Activated CD4-positive, alpha-beta T cell treated with anti-CD3 and anti-CD28 coated beads, Interleukin-2, amount 50 U/mL, for 1 hour (primary cell): Measurements from ENCODE around the gene SLC44A3.
"Not testable (repeated sequence)": the region's sequence is repeated elsewhere in the genome, so short reads cannot be mapped to it uniquely, and the experiment has no call there.

Experiments
- DNase-seq: peaks from one replicate; pipeline ENCODE4 v3.0.0-alpha.2; 2020

Gene SLC44A3

DNA sequence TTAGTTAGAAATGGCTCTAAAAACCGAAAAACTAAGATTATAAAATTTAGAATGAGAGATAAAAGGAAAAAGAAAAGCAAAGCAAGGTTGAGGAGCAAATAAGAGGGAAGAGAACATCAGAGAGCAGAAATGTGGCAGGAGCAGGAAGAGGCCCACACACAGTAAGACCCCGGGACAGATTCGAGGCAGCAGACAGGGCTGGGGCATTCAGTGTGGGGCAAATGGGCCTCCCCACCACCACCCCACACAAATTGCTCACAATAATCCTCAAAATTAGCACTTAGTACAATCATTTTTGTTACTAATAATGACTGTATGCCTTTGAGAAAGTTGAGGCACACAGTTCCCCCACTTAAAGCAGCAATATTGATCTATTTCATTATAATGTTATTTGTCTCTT lies 17.1 kb upstream of the SLC44A3 start:
- DNase-seq = no peak

DNA sequence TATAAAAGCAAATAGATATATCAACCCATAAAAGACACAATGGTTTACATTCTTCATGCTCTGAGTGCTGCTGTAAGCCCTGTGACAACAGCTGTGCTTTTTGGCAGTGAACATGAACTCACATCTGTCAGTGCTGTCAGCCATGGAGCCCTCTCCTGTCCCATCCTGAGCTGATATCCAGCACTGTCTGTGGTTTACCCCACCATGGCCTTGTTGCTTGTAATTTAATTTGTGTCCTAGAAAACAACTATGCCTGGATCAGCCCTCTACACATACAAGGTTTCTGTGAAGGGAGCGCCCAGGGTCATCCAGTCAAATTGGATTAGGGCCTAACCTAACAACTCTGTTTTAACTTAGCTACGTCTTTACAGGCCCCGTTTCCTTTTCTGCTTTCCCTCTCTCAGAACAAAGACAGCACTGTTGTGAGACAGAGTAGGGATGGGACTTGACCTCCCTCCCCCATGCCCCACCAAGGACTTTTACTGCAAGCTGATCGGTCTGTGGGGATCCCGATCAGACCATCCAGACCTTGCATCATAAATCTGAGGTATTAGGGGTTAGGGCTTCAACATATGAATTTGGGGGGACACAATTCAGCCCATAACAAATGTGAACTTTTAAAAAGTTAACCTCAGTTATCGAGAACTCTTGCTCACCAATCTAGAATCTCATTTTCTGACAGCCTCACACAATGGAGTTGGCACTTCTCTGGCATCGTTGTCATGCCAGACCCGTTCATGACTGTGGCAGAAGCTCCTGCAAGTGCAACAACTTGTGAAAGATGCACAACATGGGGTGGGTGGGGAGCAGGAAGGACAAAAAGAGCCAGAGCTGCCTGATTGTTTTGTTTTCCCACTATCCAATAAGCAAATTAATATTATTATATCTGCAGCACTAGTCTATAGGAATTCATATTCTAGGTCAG lies 16.4 kb upstream of the SLC44A3 start:
- no peak for DNase-seq

DNA sequence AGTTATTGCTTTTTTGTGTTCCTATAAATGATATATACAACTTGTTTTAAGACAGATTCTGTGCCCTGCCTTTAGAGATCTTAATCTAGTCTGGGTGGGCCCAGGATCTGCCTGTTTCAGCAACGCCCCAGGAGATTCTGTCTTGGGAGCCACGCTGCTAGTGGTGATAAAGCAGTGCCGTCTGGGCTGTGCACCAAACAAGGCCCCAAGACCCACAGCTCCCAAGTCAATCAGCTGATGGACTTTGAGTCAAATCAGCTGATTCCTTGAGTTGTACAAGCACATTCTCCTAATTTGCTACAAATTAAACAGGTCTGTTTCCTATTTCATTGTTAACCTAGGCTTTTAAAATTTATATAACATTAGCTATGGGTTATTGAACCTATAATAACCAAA lies 15.7 kb upstream of the SLC44A3 start:
- DNase-seq = no peak

DNA sequence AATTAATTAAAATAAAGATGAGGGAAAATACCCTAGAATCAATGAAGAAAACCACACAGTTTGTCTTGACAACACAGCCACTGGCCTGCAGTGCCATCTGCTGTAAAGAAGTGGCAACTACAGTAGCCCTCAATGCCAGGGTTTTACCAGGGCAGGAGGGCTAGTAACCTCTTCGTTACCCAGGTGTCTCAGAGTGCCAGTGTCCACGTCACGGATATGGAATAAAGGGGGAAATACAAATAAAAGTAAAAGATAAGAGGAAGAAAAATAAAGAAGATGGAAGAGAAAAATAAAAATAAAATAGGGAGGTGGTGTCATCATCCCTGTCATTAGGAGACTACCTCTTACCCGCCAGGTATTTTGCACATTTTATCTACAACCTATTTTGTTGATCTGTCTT lies 14.2 kb upstream of the SLC44A3 start:
- DNase-seq = peak; percentile 39

DNA sequence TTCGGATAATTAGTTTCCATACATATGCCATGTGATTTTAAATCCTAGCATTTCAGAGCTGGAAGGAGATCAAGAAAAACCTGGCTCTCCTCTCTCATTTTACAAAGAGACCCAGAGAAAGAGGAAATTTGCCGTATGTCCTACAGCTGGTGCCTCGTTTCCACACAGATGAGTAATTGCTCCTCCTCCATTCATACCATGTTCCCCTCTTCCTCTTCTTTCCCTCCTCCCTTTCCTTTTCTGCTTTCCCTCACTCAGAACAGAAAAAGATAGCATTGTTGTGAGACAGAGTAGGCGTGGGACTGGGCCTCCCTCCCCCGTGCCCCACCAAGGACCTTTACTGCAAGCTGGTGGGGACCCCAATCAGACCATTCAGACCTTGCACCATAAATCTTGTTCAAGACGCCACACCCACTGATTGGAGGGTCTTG lies 13.7 kb upstream of the SLC44A3 start:
- no peak for DNase-seq

DNA sequence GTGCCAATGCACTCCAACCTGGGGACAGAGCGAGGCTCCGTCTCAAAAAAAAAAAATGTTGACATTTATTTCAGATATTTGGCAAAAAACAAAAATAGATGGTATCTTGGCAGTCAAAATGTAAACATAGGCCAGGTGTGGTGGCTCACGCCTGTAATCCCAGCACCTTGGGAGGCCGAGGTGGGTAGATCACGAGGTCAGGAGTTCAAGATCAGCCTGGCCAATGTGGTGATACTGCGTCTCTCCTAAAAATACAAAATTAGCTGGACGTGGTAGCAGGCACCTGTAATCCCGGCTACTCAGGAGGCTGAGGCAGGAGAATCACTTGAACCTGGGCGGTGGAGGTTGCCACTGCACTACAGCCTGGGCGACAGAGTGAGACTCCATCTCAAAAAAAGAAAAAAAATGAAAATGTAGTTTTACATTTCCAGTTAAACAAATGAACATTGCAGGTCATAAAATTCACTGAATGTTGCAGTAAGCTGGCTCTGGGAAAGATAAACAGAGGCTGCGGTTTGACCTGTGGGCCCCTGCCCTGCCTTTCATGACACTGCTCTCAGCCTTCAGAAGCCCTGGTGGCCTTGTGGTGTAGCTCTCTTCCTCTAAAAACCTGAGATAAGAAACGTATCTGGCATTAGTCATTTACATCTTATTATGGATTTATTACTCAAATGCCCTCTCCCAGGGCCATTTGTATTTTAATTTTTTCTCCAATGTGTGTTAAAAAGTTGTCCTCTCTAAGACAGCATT lies 12.2 kb upstream of the SLC44A3 start:
- no peak for DNase-seq

DNA sequence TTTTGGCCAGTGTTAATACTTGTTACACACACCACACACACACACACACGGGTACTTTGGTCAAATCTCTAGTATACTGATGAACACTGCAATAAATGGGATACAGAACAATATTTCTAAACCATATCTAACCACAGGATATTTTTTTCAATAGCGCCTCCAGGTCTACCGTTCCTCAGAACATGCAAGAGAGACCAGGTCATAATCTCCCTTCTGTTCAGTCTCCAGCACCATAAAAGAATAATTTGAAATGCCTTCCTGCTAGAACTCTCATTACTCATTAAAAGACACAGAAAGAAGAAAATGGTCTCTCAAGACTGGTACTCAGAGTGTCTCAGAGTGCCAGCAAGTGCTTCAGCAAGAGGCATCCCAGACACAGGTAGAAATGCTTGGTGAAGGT lies 11.5 kb upstream of the SLC44A3 start:
- no peak for DNase-seq

DNA sequence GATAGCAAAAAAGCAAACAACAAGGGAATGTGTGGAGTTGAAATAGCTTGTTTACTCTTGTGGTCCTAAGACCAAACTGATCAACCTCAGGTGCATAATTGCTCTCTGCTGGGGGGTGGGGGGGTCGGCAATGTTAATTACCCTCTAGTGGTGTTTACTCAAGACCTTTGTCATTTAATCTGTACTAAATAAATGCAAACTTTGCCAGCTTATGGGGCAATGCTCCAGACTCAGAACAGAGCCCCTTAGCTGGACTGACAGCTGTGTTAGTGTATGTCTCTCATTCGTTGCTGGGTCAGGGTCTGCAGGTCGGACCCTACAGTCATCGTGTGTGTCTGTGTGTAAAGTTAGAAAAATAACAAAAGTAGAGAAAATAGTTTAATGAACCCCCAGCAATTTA lies 7.2 kb upstream of the SLC44A3 start:
- no peak for DNase-seq

DNA sequence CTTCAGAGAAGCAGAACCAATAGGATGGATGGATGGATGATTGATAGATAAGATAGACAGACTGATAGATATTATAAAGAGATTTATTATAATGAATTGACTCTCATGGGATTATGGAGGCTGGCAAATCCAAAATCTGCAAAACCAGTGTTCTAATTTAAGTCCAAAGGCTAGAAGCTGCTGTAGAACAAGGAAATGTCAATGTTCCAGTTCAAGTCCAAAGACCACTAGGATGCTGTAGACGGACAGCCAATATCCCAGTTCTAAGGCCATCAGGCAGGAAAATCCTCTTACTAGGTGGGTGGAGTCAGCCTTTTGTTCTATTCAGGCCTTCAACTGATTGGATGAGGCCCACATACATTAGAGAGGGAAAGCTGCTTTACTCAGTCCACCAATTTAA lies 4.1 kb upstream of the SLC44A3 start:
- no peak for DNase-seq

DNA sequence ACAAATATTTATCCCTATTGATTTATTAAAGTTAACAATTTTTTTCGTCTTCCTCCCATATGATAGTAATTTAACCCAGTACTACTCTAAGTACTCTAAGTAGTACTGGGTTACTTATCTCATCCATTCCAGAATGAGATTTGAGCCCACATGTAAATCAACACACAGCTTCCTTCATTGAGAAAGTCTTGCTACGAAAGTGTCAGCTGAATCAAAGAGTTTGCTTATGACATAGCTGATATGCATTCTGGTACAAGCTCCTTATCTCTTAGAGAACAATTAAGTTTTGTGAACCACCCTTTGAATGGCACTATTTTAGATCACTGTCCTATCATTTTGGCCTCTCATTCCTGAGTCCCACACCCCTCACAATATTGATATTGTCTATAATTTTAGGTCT lies 2.4 kb upstream of the SLC44A3 start:
- DNase-seq = no peak

DNA sequence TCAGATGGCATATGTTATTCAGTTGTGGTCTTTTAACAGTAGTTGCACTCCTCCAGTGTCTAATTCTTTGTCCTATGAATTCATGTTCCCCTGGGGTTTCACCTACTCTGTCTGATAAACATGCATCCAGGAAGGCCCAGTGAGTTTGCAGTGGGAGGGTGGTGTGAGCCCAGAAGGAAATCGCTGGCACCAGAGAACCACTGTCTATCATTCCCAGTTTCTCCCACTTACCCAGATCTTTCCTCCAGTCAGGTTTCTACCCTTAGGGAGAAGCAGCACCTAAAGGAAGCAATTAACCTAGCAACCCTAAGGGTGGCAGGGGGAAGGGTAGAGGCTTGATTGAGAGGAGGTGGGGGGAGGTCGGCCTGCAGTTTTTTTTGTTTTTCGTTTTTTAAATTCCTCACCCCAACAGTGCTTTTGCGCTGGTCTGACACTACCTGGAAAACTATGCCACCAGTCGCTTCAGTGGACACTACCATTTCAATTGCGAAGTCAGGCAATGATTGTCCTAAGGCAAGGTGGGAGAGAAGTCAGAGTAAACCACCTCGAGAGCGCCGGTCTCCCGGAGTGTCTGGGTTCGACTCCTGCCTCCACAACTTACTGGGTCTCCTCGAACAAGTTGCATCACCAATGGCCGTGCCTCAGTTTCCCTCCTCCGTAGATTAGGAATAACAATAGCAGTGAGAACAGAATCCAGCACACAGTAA lies 766 bp upstream of the SLC44A3 start:
- no peak for DNase-seq

DNA sequence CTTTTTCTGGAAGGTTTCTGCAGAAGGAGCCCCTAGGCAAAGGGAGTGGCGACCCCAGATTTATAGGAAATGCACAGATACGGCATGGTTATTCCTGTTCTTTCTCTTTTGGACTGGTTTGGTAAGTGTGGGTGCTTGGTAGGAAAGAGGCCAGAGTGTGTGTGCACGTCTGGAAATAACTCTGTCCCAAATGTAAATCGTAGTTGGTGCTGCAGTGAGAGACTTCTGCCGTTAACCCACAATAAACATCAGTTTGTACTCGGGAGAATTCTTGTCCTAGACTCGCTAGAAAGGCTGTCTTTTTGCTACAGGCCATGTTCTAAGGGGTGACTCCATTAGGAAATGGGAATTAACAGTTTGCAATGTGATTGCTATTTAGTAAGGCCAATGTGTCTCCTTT lies 779 bp downstream of the SLC44A3 start:
- DNase-seq = no peak

DNA sequence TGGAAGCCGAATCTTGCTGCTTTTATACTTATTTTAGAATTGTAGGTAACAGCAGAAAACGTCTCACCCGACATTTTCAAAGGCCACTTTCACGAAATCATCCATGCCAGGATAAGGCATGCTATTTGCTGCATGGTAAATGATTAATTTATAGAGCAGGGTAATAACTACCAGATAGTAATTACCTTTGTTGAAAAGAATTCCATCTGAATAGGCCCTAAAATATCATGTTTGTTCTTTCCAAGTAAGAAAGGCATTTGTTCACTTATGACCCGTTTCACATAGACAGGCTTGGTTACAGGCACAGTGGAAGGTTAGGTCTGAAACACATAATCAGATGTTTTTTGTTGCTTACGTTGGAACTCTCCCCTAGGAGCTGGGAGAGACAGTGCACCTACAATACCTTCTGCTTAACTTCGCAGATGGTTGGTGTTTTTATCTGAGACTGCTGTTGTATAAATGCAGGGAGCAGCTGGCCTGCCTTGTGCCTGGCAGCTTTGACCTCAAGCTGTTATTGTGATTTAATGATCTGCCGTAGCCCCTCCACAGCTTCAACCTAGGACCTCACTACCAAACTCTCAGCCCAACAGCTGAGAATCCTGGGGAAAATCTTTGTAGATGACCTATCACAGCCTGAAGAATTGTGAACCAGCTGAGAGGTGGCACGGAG lies 1.6 kb downstream of the SLC44A3 start:
- DNase-seq = no peak

DNA sequence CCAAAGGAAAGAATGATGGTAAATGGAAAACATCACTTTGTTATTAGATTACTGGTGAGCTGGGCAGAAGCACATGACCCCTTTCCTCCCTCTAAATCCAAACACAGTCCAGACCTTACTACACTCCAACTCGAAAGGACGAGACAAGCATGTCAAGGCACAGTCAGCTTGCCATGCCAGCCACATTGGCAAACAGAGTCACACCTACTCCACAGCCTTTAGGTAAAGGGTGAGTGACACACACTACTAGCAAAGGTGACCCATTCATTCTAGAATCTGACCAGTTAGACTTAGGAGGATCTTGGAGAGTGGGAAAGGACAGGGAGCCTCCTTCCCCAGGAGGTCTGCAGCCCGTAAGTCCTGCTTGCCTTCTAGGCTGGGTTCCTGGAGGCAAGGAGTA lies 3.0 kb downstream of the SLC44A3 start:
- DNase-seq = no peak

DNA sequence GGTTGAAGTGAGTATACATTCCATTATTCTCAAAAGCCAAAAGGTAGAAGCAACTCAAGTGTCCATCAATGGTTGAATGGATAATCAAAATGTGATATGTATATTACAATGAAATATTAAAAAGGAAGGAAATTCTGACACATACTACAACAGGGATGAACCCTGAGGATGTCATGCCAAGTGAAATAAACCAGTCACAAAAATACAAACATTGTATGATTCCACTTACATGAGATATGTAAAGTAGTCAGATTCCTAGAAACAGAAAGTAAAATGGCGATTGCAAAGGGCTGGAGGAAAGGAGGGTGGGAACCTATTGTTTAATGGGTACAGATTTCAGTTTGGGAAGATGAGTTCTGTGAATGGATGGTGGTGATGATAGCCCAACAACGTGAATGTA lies 5.8 kb downstream of the SLC44A3 start:
- no peak for DNase-seq

DNA sequence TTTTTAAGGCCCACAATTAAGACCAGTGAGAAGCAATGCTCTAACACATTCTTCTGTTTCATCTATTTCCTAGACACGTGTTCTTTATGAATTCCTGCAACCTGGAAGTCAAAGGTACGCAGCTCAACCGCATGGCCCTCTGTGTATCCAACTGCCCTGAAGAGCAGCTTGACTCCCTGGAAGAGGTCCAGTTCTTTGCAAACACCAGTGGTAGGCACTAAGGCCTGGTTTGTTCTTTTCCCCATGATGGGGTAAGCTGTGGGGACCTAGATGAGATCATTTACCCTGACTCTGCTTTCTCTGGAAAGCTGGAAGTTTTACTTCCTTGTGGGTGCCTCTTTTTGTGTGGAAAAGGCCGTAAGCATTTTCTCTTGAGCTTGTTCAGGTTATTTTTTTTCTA lies 7.3 kb downstream of the SLC44A3 start:
- DNase-seq = no peak

DNA sequence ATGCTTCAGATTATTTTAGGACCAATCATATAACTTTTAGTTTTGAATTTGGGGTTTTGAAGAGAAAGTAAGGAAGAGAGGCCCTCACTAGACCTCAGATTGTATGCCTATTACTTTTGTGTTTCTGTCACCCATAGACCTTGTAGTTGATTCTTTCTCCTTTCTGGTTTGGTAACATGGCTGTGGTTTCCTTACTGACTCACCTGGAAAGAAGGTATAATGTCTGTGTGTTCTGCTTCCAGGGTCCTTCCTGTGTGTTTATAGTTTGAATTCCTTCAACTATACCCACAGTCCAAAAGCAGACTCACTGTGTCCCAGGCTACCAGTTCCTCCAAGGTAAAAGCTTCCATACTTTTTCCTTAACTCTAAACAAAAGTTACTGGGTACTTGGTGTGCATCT lies 8.1 kb downstream of the SLC44A3 start:
- no peak for DNase-seq

DNA sequence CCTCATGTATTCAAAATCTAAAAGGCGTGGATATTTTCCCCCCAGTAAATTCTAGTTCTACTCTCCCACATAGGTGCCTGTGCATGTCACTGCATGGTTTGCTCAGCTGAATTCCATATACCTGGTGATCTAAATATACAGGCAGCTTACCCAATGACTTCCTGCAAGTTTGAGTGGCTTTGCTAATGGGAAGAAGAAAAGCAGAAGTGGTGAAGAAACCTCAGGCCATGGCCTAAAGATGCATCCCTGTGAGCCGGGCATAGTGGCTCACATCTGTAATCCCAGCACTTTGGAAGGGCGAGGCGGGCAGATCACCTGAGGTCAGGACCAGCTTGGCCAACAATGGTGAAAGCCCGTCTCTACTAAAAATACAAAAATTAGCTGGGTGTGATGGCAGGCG lies 11.5 kb downstream of the SLC44A3 start:
- DNase-seq = no peak

DNA sequence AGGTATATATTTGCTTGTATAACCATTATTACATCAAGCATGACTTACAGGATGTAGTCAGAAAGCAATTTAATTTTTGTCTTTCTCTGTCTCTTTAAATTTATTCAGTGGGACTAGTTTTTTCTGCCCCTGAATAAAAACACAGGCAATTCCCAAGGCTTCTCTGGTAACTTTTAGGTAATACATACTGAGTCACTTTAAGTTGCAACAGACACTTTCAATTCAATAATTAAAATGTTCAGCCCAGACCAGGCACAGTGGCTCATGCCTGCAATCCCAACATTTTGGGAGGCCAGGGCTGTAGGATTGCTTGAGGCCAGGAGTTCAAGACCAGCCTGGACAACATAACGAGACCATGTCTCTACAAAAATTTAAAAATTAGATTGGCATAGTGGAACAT lies 12.3 kb downstream of the SLC44A3 start:
- DNase-seq = no peak

DNA sequence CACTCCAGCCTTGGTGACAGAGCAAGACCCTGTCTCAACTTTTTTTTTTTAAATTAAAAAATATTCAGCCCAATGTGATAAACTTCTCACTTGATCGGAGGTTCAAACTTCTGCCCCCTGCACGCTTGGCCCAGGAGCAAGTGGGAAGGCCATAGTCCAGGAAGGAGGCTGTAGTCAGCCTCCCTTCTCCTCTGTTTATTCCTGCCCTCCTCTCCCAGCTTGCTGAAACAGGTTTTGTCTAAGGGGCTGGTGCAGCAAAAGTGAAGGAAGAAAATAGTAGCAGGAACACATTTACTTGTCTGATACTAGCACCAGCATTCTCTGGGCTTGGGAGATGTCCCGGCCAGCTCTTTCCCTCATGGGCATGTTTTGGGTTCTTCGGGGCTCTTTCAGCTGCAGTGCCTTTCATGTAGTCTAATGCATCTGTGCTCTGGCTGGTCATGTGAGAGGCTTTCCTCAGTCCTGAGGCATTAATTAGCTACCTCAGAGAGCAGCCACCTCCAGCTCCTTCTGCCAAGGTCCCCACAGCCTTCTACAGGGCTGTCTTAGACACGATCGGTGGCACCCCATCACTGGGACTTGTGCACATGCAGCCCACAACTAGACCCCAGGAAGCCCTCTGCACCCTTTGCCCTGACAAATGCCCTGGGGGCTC lies 12.9 kb downstream of the SLC44A3 start:
- no peak for DNase-seq

DNA sequence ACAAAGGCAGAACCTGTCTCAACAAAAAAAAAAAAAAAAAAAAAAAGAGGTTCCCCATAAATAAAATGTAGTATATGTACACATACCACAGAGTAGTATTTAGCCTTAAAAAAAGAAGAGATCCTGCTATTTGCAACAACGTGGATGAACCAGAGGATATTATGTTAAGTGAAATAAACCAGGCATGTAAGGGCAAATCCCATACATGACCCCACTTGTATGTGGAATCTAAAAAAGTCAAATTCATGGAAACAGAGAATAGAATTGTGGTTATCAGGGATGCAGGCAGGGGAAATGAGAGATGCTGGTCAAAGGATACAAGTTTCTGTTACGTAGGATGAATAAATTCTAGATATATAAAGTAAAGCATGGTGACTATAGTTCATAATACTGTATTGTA lies 16.7 kb downstream of the SLC44A3 start:
- DNase-seq = no peak

DNA sequence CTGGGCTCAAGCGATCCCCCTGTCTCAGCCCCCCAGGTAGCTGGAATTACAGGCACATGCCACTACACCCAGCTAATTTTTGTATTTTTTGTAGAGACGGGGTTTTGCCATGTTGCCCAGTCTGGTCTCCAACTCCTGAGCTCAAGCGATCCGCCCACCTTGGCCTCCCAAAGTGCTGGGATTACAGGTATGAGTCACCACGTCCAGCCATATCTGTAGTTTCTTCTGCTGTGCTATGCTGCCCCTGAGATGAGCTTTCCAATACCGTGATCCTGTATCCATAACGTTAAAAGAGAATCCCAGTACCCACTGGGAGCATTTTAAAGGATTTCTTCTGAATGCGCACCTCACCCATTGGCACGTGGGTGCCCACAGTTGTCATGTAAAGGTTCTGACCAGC lies 20.2 kb downstream of the SLC44A3 start:
- not testable (repeated sequence) for DNase-seq

DNA sequence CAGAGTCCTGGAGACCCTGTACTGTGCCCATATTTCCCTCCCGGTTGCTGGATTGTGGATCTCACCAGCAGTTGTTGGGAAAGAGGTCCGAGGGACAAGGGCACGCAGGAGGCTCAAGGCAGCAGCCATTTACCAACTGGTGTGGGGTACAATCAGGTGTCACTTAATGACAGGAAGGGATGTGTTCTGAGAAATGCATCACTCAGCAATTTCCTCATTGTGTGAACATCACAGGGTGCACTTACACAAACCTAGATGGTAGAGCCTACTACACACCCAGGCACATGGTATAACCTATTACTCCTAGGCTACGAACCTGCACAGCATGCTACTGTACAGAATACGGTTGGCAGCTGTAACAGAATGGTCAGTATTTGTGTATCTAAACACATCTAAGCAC lies 20.7 kb downstream of the SLC44A3 start:
- DNase-seq = no peak
